Loucy (cell line): ENCODE data around the gene PTOV1.

Experiments
- H2AFZ ChIP-seq: fragments of 200-600 bp; sonication (generic); 2 replicates; pipeline ENCODE4 v1.6.0; 2016; ENCODE audit warnings: antibody characterized with exemption, mild to moderate bottlenecking, low read length, moderate library complexity
- H3F3A ChIP-seq: fragments of 200-600 bp; 2 replicates; pipeline ENCODE4 v1.6.0; 2016; ENCODE audit warnings: antibody characterized with exemption, low read depth, mild to moderate bottlenecking
- H3K27me3 ChIP-seq: fragments of 200-600 bp; sonication (generic); 2 replicates; pipeline ENCODE4 v1.6.1; 2014; ENCODE audit warnings: low read length, mild to moderate bottlenecking; ENCODE audit not compliant: insufficient read depth, poor library complexity, severe bottlenecking
- H3K36me3 ChIP-seq: fragments of 200-600 bp; sonication (generic); 2 replicates; pipeline ENCODE4 v1.6.1; 2016; ENCODE audit warnings: low read length; ENCODE audit not compliant: insufficient read depth
- H3K4me1 ChIP-seq: fragments of 200-600 bp; sonication (generic); 2 replicates; pipeline ENCODE4 v1.5.1; 2014; ENCODE audit warnings: low read length, mild to moderate bottlenecking; ENCODE audit not compliant: insufficient read depth, poor library complexity, severe bottlenecking
- H3K4me2 ChIP-seq: fragments of 200-600 bp; sonication (generic); 2 replicates; pipeline ENCODE4 v1.6.0; 2014; ENCODE audit warnings: antibody characterized with exemption, low read length, low read depth, mild to moderate bottlenecking; ENCODE audit not compliant: poor library complexity, severe bottlenecking
- H3K4me3 ChIP-seq: fragments of 200-600 bp; sonication (generic); 2 replicates; pipeline ENCODE4 v1.5.1; 2014; ENCODE audit warnings: low read length, mild to moderate bottlenecking, mixed read lengths; ENCODE audit not compliant: poor library complexity, severe bottlenecking
- H3K79me2 ChIP-seq: fragments of 200-600 bp; sonication (generic); 2 replicates; pipeline ENCODE4 v1.6.1; 2014; ENCODE audit warnings: low read length; ENCODE audit not compliant: insufficient read depth
- H3K9ac ChIP-seq: fragments of 200-600 bp; sonication (generic); 2 replicates; pipeline ENCODE4 v1.6.0; 2014; ENCODE audit warnings: mild to moderate bottlenecking, low read depth, low read length, moderate library complexity; ENCODE audit not compliant: poor library complexity, severe bottlenecking
- H3K9me2 ChIP-seq: fragments of 200-600 bp; sonication (generic); replicated peaks from 2 replicates; pipeline ENCODE4 v1.6.1; 2016; ENCODE audit warnings: low read depth, low read length, mixed read lengths
- H3K9me3 ChIP-seq: fragments of 200-600 bp; sonication (generic); 2 replicates; pipeline ENCODE4 v1.6.1; 2014; ENCODE audit warnings: mild to moderate bottlenecking, antibody characterized with exemption, low read length, low read depth; ENCODE audit not compliant: insufficient read depth
- H4K20me1 ChIP-seq: fragments of 200-600 bp; sonication (generic); 2 replicates; pipeline ENCODE4 v1.6.0; 2014; ENCODE audit warnings: antibody characterized with exemption, low read length, mild to moderate bottlenecking; ENCODE audit not compliant: insufficient read depth, poor library complexity, severe bottlenecking
- CTCF ChIP-seq: fragments of 200-600 bp; sonication (generic); conservative IDR thresholded peaks from 2 replicates; pipeline ENCODE4 v1.5.1; 2014; ENCODE audit warnings: mild to moderate bottlenecking, antibody characterized with exemption, low read length
- EZH2phosphoT487 ChIP-seq: fragments of 200-600 bp; IDR thresholded peaks from 2 replicates; pipeline ENCODE4 v1.6.1; 2018; ENCODE audit warnings: antibody characterized with exemption, mild to moderate bottlenecking, moderate library complexity, borderline replicate concordance

The PTOV1 gene

GRCh38 chr19:49875177-49875576, 24.2 kb downstream of the PTOV1 start:
- H3K36me3 ChIP-seq: peaks cover under 1% of the 10 kb centered on the region; the same call in 1 of the 2 replicates
- peak overlapping the region; percentile 91 for H3K9ac ChIP-seq
- no peaks in the 10 kb centered on the region for H3K9me3 ChIP-seq
- H3K4me2 ChIP-seq: peak overlapping the region; percentile 87
- H3K4me3 ChIP-seq: peak overlapping the region; percentile 95
- no peaks in the 10 kb centered on the region for H3K9me2 ChIP-seq
- TF ChIP-seq EZH2phosphoT487 (no peak), CTCF (no peak)
- H3F3A ChIP-seq: no peaks in the 10 kb centered on the region
- no peaks in the 10 kb centered on the region for H3K27me3 ChIP-seq
- H2AFZ ChIP-seq: no peak overlapping the region
- H3K79me2 ChIP-seq: peaks cover 41% of the 10 kb centered on the region
- H4K20me1 ChIP-seq: peaks cover 11% of the 10 kb centered on the region
- H3K4me1 ChIP-seq: peaks cover 32% of the 10 kb centered on the region

GRCh38 chr19:49875857-49876421, 25.0 kb downstream of the PTOV1 start:
- H3K36me3 ChIP-seq: peaks cover 5% of the 10 kb centered on the region; the same call in 1 of the 2 replicates
- TF ChIP-seq EZH2phosphoT487 (no peak), CTCF (no peak)
- no peaks in the 10 kb centered on the region for H3F3A ChIP-seq
- peaks cover 11% of the 10 kb centered on the region for H4K20me1 ChIP-seq
- H3K27me3 ChIP-seq: no peaks in the 10 kb centered on the region
- peak overlapping the region; percentile 95 for H3K4me3 ChIP-seq
- H3K9me3 ChIP-seq: no peaks in the 10 kb centered on the region
- peak overlapping the region; percentile 88 for H2AFZ ChIP-seq
- H3K4me2 ChIP-seq: peak overlapping the region; percentile 87
- peaks cover 34% of the 10 kb centered on the region for H3K79me2 ChIP-seq
- H3K9ac ChIP-seq: peak overlapping the region; percentile 91
- H3K4me1 ChIP-seq: peaks cover 24% of the 10 kb centered on the region
- H3K9me2 ChIP-seq: no peaks in the 10 kb centered on the region

GRCh38 chr19:49876422-49877019, 25.6 kb downstream of the PTOV1 start:
- peaks cover 34% of the 10 kb centered on the region for H3K79me2 ChIP-seq
- peak overlapping the region; percentile 95 for H3K4me3 ChIP-seq
- peak overlapping the region; percentile 90 for H2AFZ ChIP-seq
- peaks cover 24% of the 10 kb centered on the region for H3K4me1 ChIP-seq
- H3K9ac ChIP-seq: peak overlapping the region; percentile 91
- no peak for TF ChIP-seq EZH2phosphoT487
- H3K9me3 ChIP-seq: no peaks in the 10 kb centered on the region
- H3K27me3 ChIP-seq: no peaks in the 10 kb centered on the region
- H4K20me1 ChIP-seq: peaks cover 11% of the 10 kb centered on the region
- H3F3A ChIP-seq: no peaks in the 10 kb centered on the region
- no peaks in the 10 kb centered on the region for H3K9me2 ChIP-seq
- peaks cover 5% of the 10 kb centered on the region; the same call in 1 of the 2 replicates for H3K36me3 ChIP-seq
- peak overlapping the region; percentile 99 for H3K4me2 ChIP-seq
